ENCODE data around the gene MTCL1. TPM values are rescaled to one million over a fixed set of nuclear protein-coding genes. Genes with fewer than 3 reads are reported as not detected.

MTCL1 gene
- total and polyA plus RNA-seq, 10 of the 15 experiments (the other 5 are each of a cell fraction or from before 2014, with no cell fraction given): 0.03 to 0.36 (median 0.13) TPM; not detected in 4

GRCh38 chr18:8770657-8771056, 65.3 kb downstream of the MTCL1 start:
- Histone ChIP-seq H3K27ac (ENCODE audit: control insufficient read depth, insufficient read depth) (no peak overlapping the region), H3K9ac (ENCODE audit: control insufficient read depth, insufficient read depth, low read length) (no peak overlapping the region), H3K27me3 (replicated peaks in 1 of 2; ENCODE audit: control insufficient read depth in 2 of 2, insufficient read depth in 2 of 2, low read length in 1 of 2) (no peaks in the 10 kb centered on the region; a peak in 2 of 4 replicates), H3K79me2 (ENCODE audit: control insufficient read depth, insufficient read depth, low read length) (no peaks in the 10 kb centered on the region), H3K4me2 (ENCODE audit: control insufficient read depth, insufficient read depth) (no peak overlapping the region), H3K9me3 (replicated peaks; ENCODE audit: control insufficient read depth, insufficient read depth, low read length) (no peaks in the 10 kb centered on the region), H2AFZ (ENCODE audit: control insufficient read depth, low read depth, low read length) (no peak overlapping the region), H3K4me3 (no peak overlapping the region), H3K36me3 (ENCODE audit: control insufficient read depth in 2 of 2, insufficient read depth in 2 of 2, low read length in 1 of 2) (no peaks in the 10 kb centered on the region), H4K20me1 (ENCODE audit: control insufficient read depth, insufficient read depth) (no peaks in the 10 kb centered on the region), H3K4me1 (ENCODE audit: control insufficient read depth, insufficient read depth, low read length) (no peaks in the 10 kb centered on the region)
- in situ Hi-C loops (cut with MboI) (no loop called here), intact Hi-C loops (cut with micrococcal nuclease; ENCODE audit: unreplicated experiment) (no loop called here)
- WGBS (ENCODE audit: insufficient coverage, insufficient replicate concordance, low lambda C conversion rate, missing lambda C conversion rate): 54% methylated on average over 1 of the region's 1 CpG
- no TSS peak for BruUV-seq (replicated peaks)
- FAIRE-seq (no peak), ATAC-seq (no peak), DNase-seq (ENCODE audit: low read depth, low spot score) (no peak)
- ChIA-PET POLR2A (no interaction called here), CTCF (no interaction called here), SMC1A (ENCODE audit: uncharacterized antibody, unreplicated experiment) (no interaction called here), RAD21 (ENCODE audit: unreplicated experiment) (no interaction called here)
- TF ChIP-seq EED (IDR thresholded peaks at IDR 0.05; ENCODE audit: low read depth) (no peak), ZNF24 (IDR thresholded peaks at IDR 0.05) (no peak), DPF2 (IDR thresholded peaks at IDR 0.05) (no peak), EP300 (IDR thresholded peaks at IDR 0.05; ENCODE audit: borderline replicate concordance in 1 of 2, control insufficient read depth in 1 of 2, low read depth in 2 of 2, low read length in 2 of 2) (no peak), NFYB (IDR thresholded peaks at IDR 0.05; ENCODE audit: insufficient read depth, low read depth, low read length) (no peak), GATAD2B (conservative IDR thresholded peaks at IDR 0.05; ENCODE audit: low read depth) (no peak), CREM (IDR thresholded peaks at IDR 0.05; ENCODE audit: low read depth) (no peak), RCOR1 (conservative IDR thresholded peaks at IDR 0.05; ENCODE audit: low read depth, low read length) (no peak), FOXM1 (IDR thresholded peaks at IDR 0.05; ENCODE audit: low read depth, low read length) (no peak)
- TF ChIP-seq, protein P1, sequence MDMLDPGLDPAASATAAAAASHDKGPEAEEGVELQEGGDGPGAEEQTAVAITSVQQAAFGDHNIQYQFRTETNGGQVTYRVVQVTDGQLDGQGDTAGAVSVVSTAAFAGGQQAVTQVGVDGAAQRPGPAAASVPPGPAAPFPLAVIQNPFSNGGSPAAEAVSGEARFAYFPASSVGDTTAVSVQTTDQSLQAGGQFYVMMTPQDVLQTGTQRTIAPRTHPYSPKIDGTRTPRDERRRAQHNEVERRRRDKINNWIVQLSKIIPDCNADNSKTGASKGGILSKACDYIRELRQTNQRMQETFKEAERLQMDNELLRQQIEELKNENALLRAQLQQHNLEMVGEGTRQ (IDR thresholded peaks at IDR 0.05; ENCODE audit: borderline replicate concordance, low read depth, low read length): no peak

All from GM12878 (cell line).